GDM1 (cell line): ENCODE results near the gene DHPS.
"Not testable (repeated sequence)": the region's sequence is repeated elsewhere in the genome, so short reads cannot be mapped to it uniquely, and the experiment has no call there.

ENCODE experiments used
- DNase-seq: peaks from one replicate; lab custom pipeline; 2025; lab: John Stamatoyannopoulos, UW

Gene DHPS

GRCh38 chr19:12705654-12706331 is 24.1 kb upstream of the DHPS start:
- DNase-seq, result no peak

DNA sequence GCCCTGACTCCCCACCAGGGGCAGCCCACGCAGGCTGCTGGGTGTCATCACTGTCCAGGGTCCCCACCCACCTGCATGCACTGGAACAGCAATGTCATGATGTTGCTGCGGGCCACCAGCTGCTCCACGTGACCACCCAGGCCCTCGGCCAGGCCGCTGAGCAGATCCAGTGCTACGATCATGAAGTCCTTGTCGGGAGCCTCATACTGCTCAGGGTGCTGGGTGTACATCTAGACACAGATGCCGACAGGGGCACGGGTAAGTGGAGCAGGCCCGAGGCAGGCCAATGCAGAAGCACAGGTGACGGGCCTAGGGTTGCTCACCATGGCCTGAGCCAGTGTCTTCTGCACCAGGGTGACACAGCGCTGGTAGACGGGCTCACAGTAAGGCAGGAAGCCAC is 23.5 kb upstream of the DHPS start:
- no peak for DNase-seq

DNA sequence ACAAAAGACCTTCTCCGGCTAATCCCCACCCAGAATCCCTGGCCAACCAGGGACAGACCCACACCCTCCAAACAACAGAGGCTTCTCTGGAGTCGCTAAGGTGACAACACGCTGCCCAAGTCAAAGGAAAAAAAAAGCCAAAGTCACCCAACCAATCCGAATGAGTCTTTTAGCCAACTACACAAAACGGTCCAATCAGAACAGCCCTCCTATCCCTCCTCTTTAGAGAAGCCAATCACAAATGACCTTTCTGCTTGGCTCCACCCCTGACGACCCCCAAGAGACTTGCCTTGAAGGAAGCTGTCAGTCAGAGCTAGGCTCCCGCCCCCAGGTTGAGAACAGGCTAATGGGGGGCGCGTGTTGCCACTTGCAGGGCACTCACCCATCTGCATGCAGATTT is 21.4 kb upstream of the DHPS start:
- peak; percentile 46 for DNase-seq

- DNase-seq, result no peak
Observed at GRCh38 chr19:12701596-12702282, 20.1 kb upstream of the DHPS start.

DNA sequence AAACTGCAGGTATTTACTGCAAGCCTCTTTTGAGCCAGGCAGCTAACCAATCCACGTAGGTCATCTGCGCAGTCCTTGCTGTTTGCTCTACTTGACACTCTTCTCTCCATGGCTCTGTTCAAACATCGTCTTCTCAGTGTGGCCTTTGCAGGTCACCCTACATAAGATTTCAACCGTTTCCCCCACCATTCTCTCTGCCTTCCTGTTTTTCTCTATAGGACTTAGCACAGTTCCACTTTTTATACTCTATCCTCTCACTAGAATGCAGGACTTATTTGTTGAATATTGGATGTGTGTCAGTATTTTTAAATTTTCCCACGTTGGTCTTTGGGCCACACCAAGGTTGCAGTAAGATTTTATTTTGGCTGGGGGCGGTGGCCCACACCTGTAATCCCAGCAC is 16.5 kb upstream of the DHPS start:
- no peak for DNase-seq

GRCh38 chr19:12697425-12697824 is 15.7 kb upstream of the DHPS start:
- DNase-seq, result not testable (repeated sequence)

- DNase-seq, result peak; percentile 94
Observed at GRCh38 chr19:12696366-12697335, 15.0 kb upstream of the DHPS start, which contains the start of gene FBXW9. FBXW9 (minus strand) TSS chr19:12696631; CDS start chr19:12696581, 50 bp downstream.

DNA sequence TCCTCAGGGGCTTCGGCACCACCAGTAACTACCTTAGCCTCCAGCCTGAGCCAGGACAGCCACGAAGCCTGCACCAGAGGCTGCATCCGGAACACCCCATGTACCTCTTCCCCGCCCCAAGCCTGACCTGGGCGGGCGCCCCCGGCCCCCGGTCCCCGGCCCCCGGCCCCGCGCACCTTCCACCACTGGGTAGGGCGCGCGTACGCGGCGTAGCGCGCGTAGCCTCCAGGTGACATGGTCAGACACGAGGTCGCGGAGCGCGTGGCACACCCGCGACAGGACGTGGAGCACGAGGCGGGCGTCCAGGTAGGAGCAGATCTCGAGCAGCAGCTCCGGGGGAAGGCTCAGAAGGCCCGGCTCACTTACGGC is 14.3 kb upstream of the DHPS start:
- DNase-seq, result no peak

DNA sequence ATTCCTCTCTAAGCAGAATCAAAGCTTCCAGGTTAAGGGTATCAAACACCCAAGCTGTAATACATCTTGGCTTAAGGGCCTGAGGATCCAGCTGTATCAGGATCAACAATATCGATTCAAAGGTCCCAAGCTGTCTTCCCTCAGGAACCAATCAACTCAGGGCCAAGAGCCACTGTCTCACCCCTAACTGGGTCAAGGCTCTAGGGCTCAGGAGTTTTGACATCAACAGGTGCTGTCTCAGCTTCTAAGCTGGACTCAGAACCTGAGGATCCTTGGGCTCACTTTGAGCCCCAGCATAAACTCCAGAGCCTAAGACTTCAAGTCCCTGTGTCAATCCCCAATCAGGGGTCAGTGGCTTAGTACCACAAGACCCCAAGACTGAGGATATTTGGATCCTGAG is 13.8 kb upstream of the DHPS start:
- no peak for DNase-seq

DNA sequence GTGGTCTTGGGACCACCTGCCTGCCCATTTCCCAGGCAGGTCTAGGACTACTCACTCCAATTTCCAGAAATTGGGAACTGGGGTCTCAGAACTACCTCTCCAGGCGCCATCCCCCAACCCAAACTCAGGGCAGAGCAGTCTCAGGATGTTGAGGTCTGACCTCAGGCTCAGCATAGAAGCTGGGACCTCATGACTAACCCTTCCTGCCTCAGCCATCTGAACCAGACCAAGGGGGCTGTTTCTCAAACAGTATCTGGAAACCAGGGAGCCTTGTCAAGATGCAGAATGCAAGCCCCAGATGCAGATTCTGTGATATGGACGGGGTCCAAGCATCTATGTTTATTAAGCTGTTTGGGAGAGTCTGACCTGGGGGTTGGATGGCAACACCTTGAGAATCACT is 13.4 kb upstream of the DHPS start:
- DNase-seq, result peak; percentile 36

- DNase-seq, result no peak
Observed at GRCh38 chr19:12694641-12695040, 13.0 kb upstream of the DHPS start.

GRCh38 chr19:12692960-12693359 is 11.3 kb upstream of the DHPS start:
- no peak for DNase-seq

DNA sequence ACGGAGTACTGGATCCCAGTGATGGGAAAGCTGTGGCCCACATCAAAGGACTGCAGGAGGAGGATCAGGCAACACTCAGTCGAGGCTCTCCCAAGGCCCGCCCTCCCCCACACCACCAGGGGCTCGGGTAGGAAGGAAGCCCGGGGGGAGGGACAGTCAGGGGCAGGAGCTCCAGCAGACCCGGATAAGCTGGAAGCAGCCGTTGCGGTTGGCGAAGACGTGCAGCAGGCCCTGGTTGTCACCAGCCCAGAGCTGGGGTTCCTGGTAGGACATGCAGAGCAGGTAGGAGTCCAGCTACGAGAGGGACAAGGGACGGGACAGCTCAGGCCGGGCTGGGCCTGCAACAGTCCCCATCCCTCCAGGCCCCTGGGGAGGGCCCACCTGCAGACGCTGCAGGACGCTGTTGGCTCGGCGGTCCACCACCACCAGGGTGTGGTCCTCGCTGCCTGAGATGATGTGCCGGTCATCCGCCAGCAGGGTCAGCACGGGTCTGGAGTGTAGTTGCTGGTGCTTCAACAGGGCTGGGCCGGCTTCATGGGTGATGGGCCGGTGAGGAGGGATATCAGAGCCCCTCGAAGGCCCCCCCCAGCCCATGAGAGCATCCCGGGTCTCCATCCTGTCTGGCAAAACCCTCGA is 8.0 kb upstream of the DHPS start:
- DNase-seq, result peak; percentile 91

- DNase-seq, result no peak
Observed at GRCh38 chr19:12689012-12689411, 7.3 kb upstream of the DHPS start.

DNA sequence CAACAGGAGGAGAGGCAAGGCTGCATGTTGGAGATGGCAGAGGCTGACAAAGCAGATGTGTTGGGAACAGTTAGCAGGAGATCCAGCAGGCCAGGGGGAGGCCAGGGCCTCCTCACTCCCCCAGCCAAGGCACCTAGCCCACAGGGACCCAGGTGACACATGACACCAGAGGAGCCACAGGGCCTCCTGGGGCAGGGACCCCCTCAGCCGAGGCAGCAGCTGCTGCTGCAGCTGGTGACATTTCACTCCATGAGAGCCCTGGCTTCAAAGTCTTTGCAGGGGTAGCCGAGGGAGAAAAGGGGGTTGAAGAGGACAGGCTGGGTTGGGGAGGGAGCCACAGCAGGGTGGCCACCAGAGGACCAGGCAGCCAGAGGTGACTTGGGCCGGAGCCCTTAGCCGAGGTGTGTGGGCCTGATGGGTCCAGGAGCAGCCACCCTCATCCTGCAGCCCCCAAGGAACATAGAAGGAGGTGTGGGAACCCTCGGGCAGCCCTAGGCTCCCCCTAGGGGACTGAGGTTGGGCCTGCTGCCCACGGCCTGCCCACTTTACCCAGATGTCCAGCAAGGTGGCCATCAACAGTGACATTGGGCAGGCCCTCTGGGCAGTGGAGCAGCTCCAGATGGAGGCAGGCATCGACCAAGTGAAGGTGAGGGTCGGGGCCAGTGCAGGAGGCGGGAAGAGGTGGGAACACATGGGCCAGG is 6.0 kb upstream of the DHPS start, which contains the start of gene GNG14:
TSS of gene GNG14 (plus strand) at position 503 of the 701 bp plus-strand sequence. CDS start at position 554, 51 bp downstream.
- no peak for DNase-seq

DNA sequence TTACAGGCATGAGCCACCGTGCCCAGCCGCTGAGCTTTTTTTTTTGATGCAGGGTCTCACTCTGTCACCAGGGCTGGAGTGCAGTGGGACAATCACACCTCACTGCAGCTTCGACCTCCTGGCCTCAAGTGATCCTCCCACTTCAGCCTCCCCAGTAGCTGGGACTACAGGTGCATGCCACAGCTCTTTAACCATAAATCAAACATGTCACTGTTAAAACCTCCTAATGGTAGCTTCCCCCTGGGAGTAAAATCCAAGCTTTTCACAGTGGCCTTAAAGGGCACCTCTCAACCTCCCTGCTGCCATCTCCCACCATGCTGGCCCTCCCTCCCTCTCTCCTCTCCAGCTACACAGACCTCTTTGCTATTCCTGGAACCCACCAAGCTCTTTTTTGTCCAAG is 4.2 kb upstream of the DHPS start:
- no peak for DNase-seq

DNA sequence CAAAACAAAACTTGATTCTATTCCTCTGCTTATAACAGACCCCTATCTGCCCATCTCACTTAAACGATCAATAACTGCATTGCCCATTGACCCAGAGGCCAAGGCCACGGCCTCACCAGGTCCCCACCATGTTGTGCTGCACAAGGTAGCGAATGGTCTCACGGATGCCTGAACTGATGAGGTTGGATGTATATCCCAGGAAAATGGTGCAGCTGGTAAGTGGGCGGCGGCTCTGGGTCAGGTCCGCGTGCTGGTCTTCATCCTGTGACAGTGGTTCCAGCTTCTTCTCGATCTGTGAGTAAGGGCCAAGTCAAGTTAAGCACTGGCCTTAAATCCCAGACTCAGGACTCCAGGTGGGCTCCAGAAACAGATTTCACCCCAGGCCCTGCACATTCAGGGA is 1.6 kb downstream of the DHPS start:
- DNase-seq, result no peak

DNA sequence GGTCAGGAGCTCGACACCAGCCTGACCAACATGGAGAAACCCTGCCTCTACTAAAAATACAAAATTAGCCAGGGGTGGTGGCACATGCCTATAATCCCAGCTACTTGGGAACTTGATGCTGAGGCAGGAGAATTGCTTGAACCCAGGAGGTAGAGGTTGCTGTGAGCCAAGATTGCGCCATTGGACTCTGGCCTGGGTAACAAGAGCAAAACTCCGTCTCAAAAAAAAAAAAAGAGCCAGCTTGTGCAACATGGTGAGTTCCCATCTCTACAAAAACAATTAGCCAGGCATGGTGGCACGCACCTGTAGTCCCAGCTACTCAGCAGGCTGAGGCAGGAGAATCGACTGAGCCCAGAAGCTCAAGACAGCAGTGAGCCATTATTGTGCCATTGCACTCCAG is 3.6 kb downstream of the DHPS start:
- DNase-seq, result not testable (repeated sequence)

DNA sequence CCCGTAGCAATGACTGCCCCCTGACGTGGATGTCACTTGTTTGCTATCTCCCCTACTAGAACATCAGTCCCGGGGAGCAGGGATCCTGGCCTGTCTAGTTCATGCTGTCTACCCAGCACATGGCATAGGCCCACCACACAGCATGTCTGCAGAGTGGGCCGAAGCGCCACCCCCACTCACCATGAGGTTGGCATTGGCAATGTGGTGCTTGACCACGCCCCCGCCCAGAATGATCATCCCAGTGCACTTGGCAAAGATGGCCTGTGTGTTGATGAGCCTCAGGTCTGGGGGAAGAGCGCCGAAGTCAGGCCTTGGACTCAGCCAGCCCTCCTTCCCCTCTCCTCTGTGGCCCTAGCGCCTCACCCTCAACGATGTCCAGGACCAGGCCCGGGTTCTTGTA is 4.8 kb downstream of the DHPS start:
- no peak for DNase-seq

DNA sequence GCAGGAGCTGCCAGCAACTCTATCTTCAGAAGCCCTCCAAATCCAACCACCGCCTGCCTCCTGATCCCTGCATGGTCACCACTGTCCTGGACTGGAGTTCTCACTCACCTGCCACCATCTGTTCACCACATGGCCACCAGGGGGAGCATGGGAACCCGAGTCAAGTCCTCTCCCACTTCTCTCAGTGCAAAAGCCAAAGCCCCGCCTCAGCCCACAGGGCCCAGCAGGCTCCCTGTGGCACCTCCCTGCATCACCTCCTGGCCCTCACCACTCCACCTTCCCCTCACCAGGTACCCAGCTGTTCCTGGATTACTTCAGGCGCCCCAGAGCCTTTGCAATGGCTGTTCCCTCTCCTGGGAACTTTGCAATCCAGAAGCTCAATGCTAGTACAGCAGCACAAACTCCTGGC is 5.3 kb downstream of the DHPS start:
- DNase-seq, result peak; percentile 68

- DNase-seq, result no peak
Observed at GRCh38 chr19:12675940-12676339, 5.7 kb downstream of the DHPS start.
